Loucy (cell line): ENCODE data around the gene MACROD2.

Source experiments
- H2AFZ ChIP-seq: fragments of 200-600 bp; sonication (generic); 2 replicates; pipeline ENCODE4 v1.6.0; 2016; ENCODE audit warnings: antibody characterized with exemption, mild to moderate bottlenecking, low read length, moderate library complexity
- H3F3A ChIP-seq: fragments of 200-600 bp; 2 replicates; pipeline ENCODE4 v1.6.0; 2016; ENCODE audit warnings: antibody characterized with exemption, low read depth, mild to moderate bottlenecking
- H3K27me3 ChIP-seq: fragments of 200-600 bp; sonication (generic); 2 replicates; pipeline ENCODE4 v1.6.1; 2014; ENCODE audit warnings: low read length, mild to moderate bottlenecking; ENCODE audit not compliant: insufficient read depth, poor library complexity, severe bottlenecking
- H3K36me3 ChIP-seq: fragments of 200-600 bp; sonication (generic); 2 replicates; pipeline ENCODE4 v1.6.1; 2016; ENCODE audit warnings: low read length; ENCODE audit not compliant: insufficient read depth
- H3K4me1 ChIP-seq: fragments of 200-600 bp; sonication (generic); 2 replicates; pipeline ENCODE4 v1.5.1; 2014; ENCODE audit warnings: low read length, mild to moderate bottlenecking; ENCODE audit not compliant: insufficient read depth, poor library complexity, severe bottlenecking
- H3K4me2 ChIP-seq: fragments of 200-600 bp; sonication (generic); 2 replicates; pipeline ENCODE4 v1.6.0; 2014; ENCODE audit warnings: antibody characterized with exemption, low read length, low read depth, mild to moderate bottlenecking; ENCODE audit not compliant: poor library complexity, severe bottlenecking
- H3K4me3 ChIP-seq: fragments of 200-600 bp; sonication (generic); 2 replicates; pipeline ENCODE4 v1.5.1; 2014; ENCODE audit warnings: low read length, mild to moderate bottlenecking, mixed read lengths; ENCODE audit not compliant: poor library complexity, severe bottlenecking
- H3K79me2 ChIP-seq: fragments of 200-600 bp; sonication (generic); 2 replicates; pipeline ENCODE4 v1.6.1; 2014; ENCODE audit warnings: low read length; ENCODE audit not compliant: insufficient read depth
- H3K9ac ChIP-seq: fragments of 200-600 bp; sonication (generic); 2 replicates; pipeline ENCODE4 v1.6.0; 2014; ENCODE audit warnings: mild to moderate bottlenecking, low read depth, low read length, moderate library complexity; ENCODE audit not compliant: poor library complexity, severe bottlenecking
- H3K9me2 ChIP-seq: fragments of 200-600 bp; sonication (generic); replicated peaks from 2 replicates; pipeline ENCODE4 v1.6.1; 2016; ENCODE audit warnings: low read depth, low read length, mixed read lengths
- H3K9me3 ChIP-seq: fragments of 200-600 bp; sonication (generic); 2 replicates; pipeline ENCODE4 v1.6.1; 2014; ENCODE audit warnings: mild to moderate bottlenecking, antibody characterized with exemption, low read length, low read depth; ENCODE audit not compliant: insufficient read depth
- H4K20me1 ChIP-seq: fragments of 200-600 bp; sonication (generic); 2 replicates; pipeline ENCODE4 v1.6.0; 2014; ENCODE audit warnings: antibody characterized with exemption, low read length, mild to moderate bottlenecking; ENCODE audit not compliant: insufficient read depth, poor library complexity, severe bottlenecking
- CTCF ChIP-seq: fragments of 200-600 bp; sonication (generic); conservative IDR thresholded peaks from 2 replicates; pipeline ENCODE4 v1.5.1; 2014; ENCODE audit warnings: mild to moderate bottlenecking, antibody characterized with exemption, low read length
- EZH2phosphoT487 ChIP-seq: fragments of 200-600 bp; IDR thresholded peaks from 2 replicates; pipeline ENCODE4 v1.6.1; 2018; ENCODE audit warnings: antibody characterized with exemption, mild to moderate bottlenecking, moderate library complexity, borderline replicate concordance

MACROD2 gene

GRCh38 chr20:16081421-16081820, 2086.1 kb downstream of the MACROD2 start:
- no peak overlapping the region for H3K4me3 ChIP-seq
- no peak overlapping the region for H2AFZ ChIP-seq
- no peaks in the 10 kb centered on the region for H3K27me3 ChIP-seq
- H3F3A ChIP-seq, result no peaks in the 10 kb centered on the region
- no peaks in the 10 kb centered on the region for H3K4me1 ChIP-seq
- no peaks in the 10 kb centered on the region for H3K9me3 ChIP-seq
- TF ChIP-seq CTCF (no peak), EZH2phosphoT487 (no peak)
- no peaks in the 10 kb centered on the region for H3K9me2 ChIP-seq
- H3K79me2 ChIP-seq, result no peaks in the 10 kb centered on the region
- no peaks in the 10 kb centered on the region for H3K36me3 ChIP-seq
- no peak overlapping the region for H3K4me2 ChIP-seq
- no peaks in the 10 kb centered on the region for H4K20me1 ChIP-seq
- H3K9ac ChIP-seq, result no peak overlapping the region

GRCh38 chr20:16082051-16082550, 2086.8 kb downstream of the MACROD2 start:
- no peaks in the 10 kb centered on the region for H3K79me2 ChIP-seq
- H3K27me3 ChIP-seq, result no peaks in the 10 kb centered on the region
- no peaks in the 10 kb centered on the region for H3K36me3 ChIP-seq
- no peak for TF ChIP-seq EZH2phosphoT487
- no peak for TF ChIP-seq CTCF
- no peaks in the 10 kb centered on the region for H3F3A ChIP-seq
- no peaks in the 10 kb centered on the region for H3K4me1 ChIP-seq
- H3K9me2 ChIP-seq, result no peaks in the 10 kb centered on the region
- H3K4me2 ChIP-seq, result no peak overlapping the region
- H3K9me3 ChIP-seq, result no peaks in the 10 kb centered on the region
- H3K9ac ChIP-seq, result no peak overlapping the region
- no peaks in the 10 kb centered on the region for H4K20me1 ChIP-seq
- no peak overlapping the region for H2AFZ ChIP-seq
- H3K4me3 ChIP-seq, result no peak overlapping the region

GRCh38 chr20:16083639-16084280, 2088.4 kb downstream of the MACROD2 start:
- Histone ChIP-seq H3K4me2 (no peak overlapping the region), H3K4me3 (no peak overlapping the region), H3K9me3 (no peaks in the 10 kb centered on the region), H2AFZ (no peak overlapping the region), H3F3A (no peaks in the 10 kb centered on the region), H3K79me2 (no peaks in the 10 kb centered on the region), H4K20me1 (no peaks in the 10 kb centered on the region), H3K9ac (no peak overlapping the region), H3K4me1 (no peaks in the 10 kb centered on the region), H3K36me3 (no peaks in the 10 kb centered on the region), H3K9me2 (no peaks in the 10 kb centered on the region), H3K27me3 (no peaks in the 10 kb centered on the region)
- no peak for TF ChIP-seq CTCF
- TF ChIP-seq EZH2phosphoT487, result no peak
